Measurements from ENCODE around the gene ARIH1. TPM values are rescaled to one million over a fixed set of nuclear protein-coding genes. Genes with fewer than 3 reads are reported as not detected.

ARIH1 gene
- total and polyA plus RNA-seq, 8 donors = 136 to 225 (median 191) TPM

Other genes starting within 250 kb of the ARIH1 start
- gene PKM, start 243.1 kb upstream of the ARIH1 start, total RNA-seq = 100 to 1,000 TPM; 596 to 991 TPM
- gene PKM, start 243.1 kb upstream of the ARIH1 start, polyA plus RNA-seq (ENCODE audit: insufficient read length in 6 of 6) = 100 to 1,000 TPM; 538 to 705 (median 563) TPM
- gene PARP6, start 201.8 kb upstream of the ARIH1 start, total RNA-seq = 10 to 100 TPM; 60.5 to 64.5 TPM
- gene PARP6, start 201.8 kb upstream of the ARIH1 start, polyA plus RNA-seq (ENCODE audit: insufficient read length in 6 of 6) = 100 to 1,000 TPM in 5 of 6 donors, 10 to 100 TPM in 1; 97.7 to 147 (median 134) TPM
- 1 to 10 TPM; 1.3 to 2.2 TPM for gene CELF6, start 154.2 kb upstream of the ARIH1 start, total RNA-seq
- gene CELF6, start 154.2 kb upstream of the ARIH1 start, polyA plus RNA-seq (ENCODE audit: insufficient read length in 6 of 6) = 1 to 10 TPM; 1.8 to 4.7 (median 3.4) TPM
- gene HEXA, start 98.3 kb upstream of the ARIH1 start, total RNA-seq = 100 to 1,000 TPM; 184 to 193 TPM
- gene HEXA, start 98.3 kb upstream of the ARIH1 start, polyA plus RNA-seq (ENCODE audit: insufficient read length in 6 of 6) = 10 to 100 TPM; 74.0 to 94.2 (median 86.8) TPM
- not detected for gene TMEM202, start 76.0 kb upstream of the ARIH1 start, total RNA-seq
- gene TMEM202, start 76.0 kb upstream of the ARIH1 start, polyA plus RNA-seq (ENCODE audit: insufficient read length in 6 of 6) = under 1 TPM in 1 of 6 donors, not detected in 5; 0.38 TPM
- not detected for gene GOLGA6B, start 180.4 kb downstream of the ARIH1 start, total RNA-seq
- gene GOLGA6B, start 180.4 kb downstream of the ARIH1 start, polyA plus RNA-seq (ENCODE audit: insufficient read length in 6 of 6) = 1 to 10 TPM in 3 of 6 donors, under 1 TPM in 1, not detected in 2; 0.13 to 5.4 (median 2.9) TPM
- under 1 TPM in 1 of 2 donors, not detected in 1; 0.24 TPM for gene HIGD2B, start 211.9 kb downstream of the ARIH1 start, total RNA-seq
- gene HIGD2B, start 211.9 kb downstream of the ARIH1 start, polyA plus RNA-seq (ENCODE audit: insufficient read length in 6 of 6) = not detected
- 10 to 100 TPM; 16.7 to 19.5 TPM for gene BBS4, start 211.9 kb downstream of the ARIH1 start, total RNA-seq
- gene BBS4, start 211.9 kb downstream of the ARIH1 start, polyA plus RNA-seq (ENCODE audit: insufficient read length in 6 of 6) = 10 to 100 TPM; 41.7 to 63.4 (median 49.3) TPM

Data from left lung (tissue), 8 donors.